ENCODE measurements around the gene L2HGDH.

GRCh38 chr14:50215416-50215815 lies 96.6 kb downstream of the L2HGDH start:
- TF ChIP-seq EZH2phosphoT487 (IDR thresholded peaks at IDR 0.05; ENCODE audit: borderline replicate concordance, low read depth) (no peak), RAD21 (IDR thresholded peaks at IDR 0.05; ENCODE audit: low read length) (no peak), SMC3 (IDR thresholded peaks at IDR 0.05; ENCODE audit: low read depth, low read length) (no peak), YY1 (IDR thresholded peaks at IDR 0.05; ENCODE audit: low read depth) (no peak), CTCF (IDR thresholded peaks at IDR 0.05) (no peak), TEAD4 (IDR thresholded peaks at IDR 0.05; ENCODE audit: borderline replicate concordance, insufficient read depth) (no peak), ELF1 (IDR thresholded peaks at IDR 0.05) (no peak)
- TF ChIP-seq, protein P1, sequence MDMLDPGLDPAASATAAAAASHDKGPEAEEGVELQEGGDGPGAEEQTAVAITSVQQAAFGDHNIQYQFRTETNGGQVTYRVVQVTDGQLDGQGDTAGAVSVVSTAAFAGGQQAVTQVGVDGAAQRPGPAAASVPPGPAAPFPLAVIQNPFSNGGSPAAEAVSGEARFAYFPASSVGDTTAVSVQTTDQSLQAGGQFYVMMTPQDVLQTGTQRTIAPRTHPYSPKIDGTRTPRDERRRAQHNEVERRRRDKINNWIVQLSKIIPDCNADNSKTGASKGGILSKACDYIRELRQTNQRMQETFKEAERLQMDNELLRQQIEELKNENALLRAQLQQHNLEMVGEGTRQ (IDR thresholded peaks at IDR 0.05; ENCODE audit: borderline replicate concordance, low read depth, low read length): no peak
